Natural killer cell treated with Interleukin-12 subunit alpha and Interleukin-12 subunit beta and Interleukin-15 and Interleukin-18, amount 100 ng/mL, for 72 hours (primary cell): Measurements from ENCODE around the gene NIN. TPM values are rescaled to one million over a fixed set of nuclear protein-coding genes. Genes with fewer than 3 reads are reported as not detected.

Experiments
- ATAC-seq, 2 donors: fragments of 150-1000 bp; cut with Tn5 transposase in 1 of 2; sonication (Bioruptor Pico), chemical (Tn5 transposase) in 1 of 2; 2 replicates each; pipeline ENCODE4 v1.10.0; 2021
- DNase-seq: peaks from one replicate; pipeline ENCODE4 v3.0.0; 2022; ENCODE audit warnings: low spot score
- H3K27ac Mint-ChIP-seq, 2 donors: 1 replicate in 1 of 2; 2 replicates in 1 of 2; pipeline ENCODE4 v1.8.0; 2022; ENCODE audit warnings: mixed read lengths in 2 of 2, mild to moderate bottlenecking in 1 of 2, moderate library complexity in 1 of 2
- H3K27me3 Mint-ChIP-seq, 2 donors: 1 replicate in 1 of 2; 2 replicates in 1 of 2; pipeline ENCODE4 v1.8.0; 2022; ENCODE audit warnings: mixed read lengths in 2 of 2
- H3K36me3 Mint-ChIP-seq: one replicate; pipeline ENCODE4 v1.8.0; 2022; ENCODE audit warnings: mixed read lengths
- H3K4me1 Mint-ChIP-seq, 2 donors: 1 replicate in 1 of 2; 2 replicates in 1 of 2; pipeline ENCODE4 v1.8.0; 2022; ENCODE audit warnings: low read depth in 2 of 2, mixed read lengths in 2 of 2, mild to moderate bottlenecking in 1 of 2
- H3K4me3 Mint-ChIP-seq: one replicate; pipeline ENCODE4 v1.8.0; 2022; ENCODE audit warnings: mixed read lengths
- H3K9me3 Mint-ChIP-seq: 2 replicates; pipeline ENCODE4 v1.8.0; 2022; ENCODE audit warnings: mixed read lengths
- total RNA-seq, 2 donors: library from RNA; stranded (reverse); gene quantifications; one replicate each; pipeline ENCODE4 v1.2.3, GENCODE V29; 2022

The NIN gene
- total RNA-seq, 2 donors from 2014 or later, result 52.0 to 74.5 TPM

- DNase-seq, result no peak
- H3K4me3 Mint-ChIP-seq, result no peak overlapping the region
- H3K36me3 Mint-ChIP-seq, result no peaks in the 10 kb centered on the region
- H3K27me3 Mint-ChIP-seq, result no peaks in the 10 kb centered on the region
- H3K9me3 Mint-ChIP-seq, result no peaks in the 10 kb centered on the region
- ATAC-seq, result no peak
- H3K27ac Mint-ChIP-seq, result no peak overlapping the region
- H3K4me1 Mint-ChIP-seq, result peaks cover 10 to 13% of the 10 kb centered on the region in 2 donors
These were observed 32.9 kb downstream of the NIN start for GRCh38 chr14:50798048-50798421.

- DNase-seq (no peak), ATAC-seq (no peak)
- Mint-ChIP-seq H3K4me3 (no peak overlapping the region), H3K27ac (no peak overlapping the region), H3K27me3 (no peaks in the 10 kb centered on the region), H3K36me3 (no peaks in the 10 kb centered on the region), H3K4me1 (peaks cover 16 to 19% of the 10 kb centered on the region in 2 donors), H3K9me3 (no peaks in the 10 kb centered on the region)
These were observed 33.5 kb downstream of the NIN start for GRCh38 chr14:50797250-50798047.

- H3K36me3 Mint-ChIP-seq, result peaks cover 3% of the 10 kb centered on the region
- ATAC-seq (no peak), DNase-seq (no peak)
- peaks cover 27 to 29% of the 10 kb centered on the region in 2 donors for H3K4me1 Mint-ChIP-seq
- no peaks in the 10 kb centered on the region for H3K9me3 Mint-ChIP-seq
- no peak overlapping the region for H3K4me3 Mint-ChIP-seq
- H3K27me3 Mint-ChIP-seq, result no peaks in the 10 kb centered on the region
- H3K27ac Mint-ChIP-seq, result peak overlapping the region in 1 of 2 donors; percentile 43
These were observed 34.6 kb downstream of the NIN start for GRCh38 chr14:50796390-50796789.

- no peaks in the 10 kb centered on the region for H3K9me3 Mint-ChIP-seq
- ATAC-seq, result no peak
- H3K27me3 Mint-ChIP-seq, result no peaks in the 10 kb centered on the region
- H3K36me3 Mint-ChIP-seq, result peaks cover 5% of the 10 kb centered on the region
- no peak overlapping the region for H3K27ac Mint-ChIP-seq
- H3K4me3 Mint-ChIP-seq, result no peak overlapping the region
- peaks cover 29 to 33% of the 10 kb centered on the region in 2 donors for H3K4me1 Mint-ChIP-seq
- no peak for DNase-seq
These were observed 35.1 kb downstream of the NIN start for GRCh38 chr14:50795909-50796308.

- no peaks in the 10 kb centered on the region for H3K27me3 Mint-ChIP-seq
- H3K36me3 Mint-ChIP-seq, result peaks cover 5% of the 10 kb centered on the region
- DNase-seq (no peak), ATAC-seq (no peak)
- H3K4me3 Mint-ChIP-seq, result no peak overlapping the region
- peaks cover 31 to 40% of the 10 kb centered on the region in 2 donors for H3K4me1 Mint-ChIP-seq
- no peaks in the 10 kb centered on the region for H3K9me3 Mint-ChIP-seq
- H3K27ac Mint-ChIP-seq, result no peak overlapping the region
These were observed 35.8 kb downstream of the NIN start for GRCh38 chr14:50795142-50795541.

- Mint-ChIP-seq H3K36me3 (peaks cover 5% of the 10 kb centered on the region), H3K27ac (peak overlapping the region in 1 of 2 donors; percentile 31), H3K9me3 (no peaks in the 10 kb centered on the region), H3K4me3 (no peak overlapping the region), H3K4me1 (peaks cover 35 to 40% of the 10 kb centered on the region in 2 donors), H3K27me3 (no peaks in the 10 kb centered on the region)
- DNase-seq (no peak), ATAC-seq (no peak)
These were observed 36.8 kb downstream of the NIN start for GRCh38 chr14:50794068-50794645.

GRCh38 chr14:50792634-50793068 lies 38.3 kb downstream of the NIN start:
- Mint-ChIP-seq H3K27ac (peak overlapping the region; percentile 66 to 88), H3K36me3 (peaks cover 5% of the 10 kb centered on the region), H3K4me1 (peaks cover 42 to 44% of the 10 kb centered on the region in 2 donors), H3K9me3 (no peaks in the 10 kb centered on the region), H3K4me3 (peak overlapping the region; percentile 59), H3K27me3 (no peaks in the 10 kb centered on the region)
- DNase-seq, result no peak
- ATAC-seq, result no peak

GRCh38 chr14:50792051-50792477 lies 38.9 kb downstream of the NIN start:
- no peak for DNase-seq
- H3K27me3 Mint-ChIP-seq, result no peaks in the 10 kb centered on the region
- peaks cover 47 to 50% of the 10 kb centered on the region in 2 donors for H3K4me1 Mint-ChIP-seq
- peak overlapping the region; percentile 66 to 88 for H3K27ac Mint-ChIP-seq
- no peak for ATAC-seq
- H3K36me3 Mint-ChIP-seq, result peaks cover 10% of the 10 kb centered on the region
- peak overlapping the region; percentile 59 for H3K4me3 Mint-ChIP-seq
- no peaks in the 10 kb centered on the region for H3K9me3 Mint-ChIP-seq

GRCh38 chr14:50791201-50791600 lies 39.8 kb downstream of the NIN start:
- DNase-seq (no peak), ATAC-seq (no peak)
- H3K4me3 Mint-ChIP-seq, result no peak overlapping the region
- no peaks in the 10 kb centered on the region for H3K27me3 Mint-ChIP-seq
- no peaks in the 10 kb centered on the region for H3K9me3 Mint-ChIP-seq
- peaks cover 55 to 59% of the 10 kb centered on the region in 2 donors for H3K4me1 Mint-ChIP-seq
- peaks cover 10% of the 10 kb centered on the region for H3K36me3 Mint-ChIP-seq
- H3K27ac Mint-ChIP-seq, result peak overlapping the region; percentile 66 to 88

GRCh38 chr14:50790589-50790988 lies 40.4 kb downstream of the NIN start:
- H3K27me3 Mint-ChIP-seq, result no peaks in the 10 kb centered on the region
- no peak for DNase-seq
- ATAC-seq, result no peak
- H3K9me3 Mint-ChIP-seq, result no peaks in the 10 kb centered on the region
- H3K36me3 Mint-ChIP-seq, result peaks cover 10% of the 10 kb centered on the region
- H3K27ac Mint-ChIP-seq, result no peak overlapping the region
- H3K4me1 Mint-ChIP-seq, result peaks cover 56 to 61% of the 10 kb centered on the region in 2 donors
- H3K4me3 Mint-ChIP-seq, result no peak overlapping the region

GRCh38 chr14:50786751-50787464 lies 44.1 kb downstream of the NIN start:
- H3K4me1 Mint-ChIP-seq, result peaks cover 45 to 50% of the 10 kb centered on the region in 2 donors
- no peak for DNase-seq
- H3K27me3 Mint-ChIP-seq, result no peaks in the 10 kb centered on the region
- peak overlapping the region; percentile 79 to 81 for H3K27ac Mint-ChIP-seq
- peak overlapping the region; percentile 64 for H3K4me3 Mint-ChIP-seq
- no peaks in the 10 kb centered on the region for H3K9me3 Mint-ChIP-seq
- peaks cover 10% of the 10 kb centered on the region for H3K36me3 Mint-ChIP-seq
- peak; percentile 45 to 66 for ATAC-seq

- Mint-ChIP-seq H3K9me3 (no peaks in the 10 kb centered on the region), H3K27me3 (no peaks in the 10 kb centered on the region), H3K4me1 (peaks cover 46% of the 10 kb centered on the region in 2 donors), H3K27ac (peak overlapping the region; percentile 44 to 81), H3K36me3 (peaks cover 4% of the 10 kb centered on the region), H3K4me3 (peak overlapping the region; percentile 20)
- ATAC-seq (no peak), DNase-seq (no peak)
These were observed 45.4 kb downstream of the NIN start for GRCh38 chr14:50785457-50786063.

- no peak for DNase-seq
These were observed 46.1 kb downstream of the NIN start for GRCh38 chr14:50784683-50785456.

More at GRCh38 chr14:50784683-50785456, 46.1 kb downstream of the NIN start:
- Mint-ChIP-seq H3K4me1 (peaks cover 45 to 47% of the 10 kb centered on the region in 2 donors), H3K27ac (peak overlapping the region; percentile 60 to 81), H3K9me3 (no peaks in the 10 kb centered on the region), H3K27me3 (no peaks in the 10 kb centered on the region), H3K4me3 (peak overlapping the region; percentile 20), H3K36me3 (peaks cover 4% of the 10 kb centered on the region)
- peak in 1 of 2 donors; percentile 22 for ATAC-seq
